Measurements from ENCODE around the gene ONECUT3.

ONECUT3 gene

DNA sequence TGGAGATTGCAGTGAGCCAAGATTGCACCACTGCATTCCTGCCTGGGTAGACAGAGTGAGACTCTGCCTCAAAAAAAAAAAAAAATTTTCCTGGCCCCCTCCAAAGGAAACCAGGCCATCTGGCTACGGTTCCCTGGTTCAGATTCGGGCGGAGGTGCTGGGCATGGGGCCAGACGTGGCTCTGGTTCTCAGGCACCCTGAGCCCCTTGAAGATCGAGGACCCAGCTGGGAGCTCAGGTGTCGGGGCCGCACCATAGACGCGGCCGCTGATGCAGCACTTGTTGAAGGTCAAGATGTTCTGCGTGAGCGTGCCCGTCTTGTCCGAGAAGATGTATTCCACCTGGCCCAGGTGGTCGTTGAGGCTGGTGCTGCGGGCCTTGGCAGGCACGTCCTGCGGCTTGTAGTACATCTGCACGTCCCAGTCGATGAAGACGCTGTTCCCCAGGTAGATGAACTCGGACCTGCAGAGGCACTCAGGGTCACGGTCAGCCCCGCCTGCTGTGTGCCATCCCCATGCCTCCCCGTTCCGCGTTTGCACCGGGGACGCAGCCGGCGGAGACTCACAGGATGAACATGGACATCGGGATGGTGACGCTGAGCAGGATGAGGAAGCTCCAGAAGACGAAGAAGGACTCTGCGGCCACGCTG lies 46.5 kb downstream of the ONECUT3 start:
- no peak for DNase-seq

DNA sequence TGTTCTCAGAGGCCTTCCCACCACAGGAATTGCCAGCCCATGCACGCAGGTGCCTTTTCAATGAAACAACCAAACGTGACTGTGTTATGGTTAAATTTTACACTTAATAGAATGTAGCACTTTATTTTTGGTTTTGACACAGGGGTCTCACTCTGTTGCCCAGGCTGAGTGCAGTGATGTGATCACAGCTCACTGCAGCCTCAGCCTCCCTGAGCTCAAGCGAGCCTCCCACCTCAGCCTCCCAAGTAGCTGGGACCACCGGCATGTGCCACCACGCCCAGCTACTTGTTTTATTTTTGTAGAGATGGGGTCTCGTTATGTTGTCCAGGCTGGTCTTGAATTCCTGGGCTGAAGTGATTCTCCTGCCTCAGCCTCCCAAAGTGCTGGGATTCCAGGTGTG lies 51.6 kb downstream of the ONECUT3 start:
- DNase-seq: no peak

DNA sequence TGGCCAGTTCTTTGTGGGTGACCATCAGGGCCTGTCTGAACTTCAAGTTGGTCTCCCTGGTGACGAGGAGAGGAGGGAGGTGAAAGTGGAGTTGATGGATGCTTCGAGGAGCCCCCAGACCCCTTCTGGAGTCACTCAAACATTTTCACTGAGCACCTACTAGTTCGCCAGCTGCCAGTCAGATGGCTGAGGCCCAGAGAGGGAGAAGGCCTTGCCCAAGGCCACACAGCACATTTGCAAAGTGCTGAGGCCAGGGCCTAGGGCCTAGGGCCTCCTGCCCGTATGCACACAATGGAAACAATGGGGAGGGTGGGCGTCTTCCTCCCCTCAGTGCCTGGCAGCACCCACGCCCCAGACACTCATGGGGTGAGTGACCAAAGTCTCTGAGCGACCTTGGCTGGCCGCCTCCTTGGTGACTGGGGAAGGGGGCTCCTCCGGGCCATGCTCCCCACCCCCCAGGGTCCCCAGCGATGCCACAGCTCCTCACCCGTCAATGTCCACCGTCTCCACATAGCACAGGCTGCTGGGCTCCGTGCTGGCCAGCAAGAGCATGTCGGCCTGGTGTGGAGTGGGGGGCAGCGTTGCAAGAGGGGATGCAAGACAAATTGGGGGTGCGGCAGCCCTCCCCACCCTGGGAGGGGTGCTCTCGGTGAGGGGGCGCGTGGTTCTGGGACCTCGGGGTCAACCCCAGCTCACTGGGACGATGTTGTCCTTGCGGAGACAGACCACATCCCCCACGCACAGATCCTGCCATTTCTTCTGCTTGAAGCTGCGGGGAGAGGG lies 52.3 kb downstream of the ONECUT3 start:
- no peak for DNase-seq

DNA sequence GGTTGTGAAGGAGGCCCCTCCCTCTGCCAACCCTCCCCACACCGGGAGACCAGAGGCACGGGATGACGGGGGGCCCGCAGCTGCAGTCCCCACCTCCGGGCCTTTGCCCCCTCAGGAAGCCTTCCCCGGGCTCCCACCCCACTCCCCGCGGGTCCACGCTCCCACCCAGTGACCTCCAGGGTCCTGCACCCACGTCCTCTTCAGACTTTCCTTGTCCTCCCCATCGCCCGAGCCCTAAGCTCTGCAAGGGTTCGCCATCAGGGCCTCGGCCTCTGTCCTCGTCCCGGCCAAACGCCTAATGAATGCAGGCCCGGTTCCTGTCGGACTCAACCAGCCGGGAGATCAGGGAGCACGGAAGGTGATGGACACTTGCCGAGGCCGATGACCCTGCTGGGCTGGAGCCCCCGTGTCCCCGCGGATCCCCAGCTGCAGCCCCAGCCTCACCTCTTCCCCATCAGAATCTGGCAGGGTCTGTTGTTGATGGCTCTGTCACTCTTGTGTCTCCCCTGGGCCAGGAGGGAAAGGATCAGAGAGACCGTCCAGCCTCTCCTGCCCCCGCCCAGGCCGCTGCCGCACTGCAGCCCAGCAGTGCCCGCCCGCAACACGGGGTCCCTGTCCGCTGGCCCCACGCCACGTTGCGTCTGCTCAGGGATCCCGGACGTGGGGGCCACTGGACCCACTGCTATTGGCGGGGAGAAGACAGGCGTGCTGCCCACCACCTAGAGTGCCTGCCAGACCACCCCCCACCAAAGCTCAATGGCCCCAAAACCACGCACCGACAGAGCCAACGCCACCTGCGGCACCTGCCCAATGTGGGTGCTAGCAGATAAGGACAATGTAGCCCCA lies 53.1 kb downstream of the ONECUT3 start:
- DNase-seq: no peak

DNA sequence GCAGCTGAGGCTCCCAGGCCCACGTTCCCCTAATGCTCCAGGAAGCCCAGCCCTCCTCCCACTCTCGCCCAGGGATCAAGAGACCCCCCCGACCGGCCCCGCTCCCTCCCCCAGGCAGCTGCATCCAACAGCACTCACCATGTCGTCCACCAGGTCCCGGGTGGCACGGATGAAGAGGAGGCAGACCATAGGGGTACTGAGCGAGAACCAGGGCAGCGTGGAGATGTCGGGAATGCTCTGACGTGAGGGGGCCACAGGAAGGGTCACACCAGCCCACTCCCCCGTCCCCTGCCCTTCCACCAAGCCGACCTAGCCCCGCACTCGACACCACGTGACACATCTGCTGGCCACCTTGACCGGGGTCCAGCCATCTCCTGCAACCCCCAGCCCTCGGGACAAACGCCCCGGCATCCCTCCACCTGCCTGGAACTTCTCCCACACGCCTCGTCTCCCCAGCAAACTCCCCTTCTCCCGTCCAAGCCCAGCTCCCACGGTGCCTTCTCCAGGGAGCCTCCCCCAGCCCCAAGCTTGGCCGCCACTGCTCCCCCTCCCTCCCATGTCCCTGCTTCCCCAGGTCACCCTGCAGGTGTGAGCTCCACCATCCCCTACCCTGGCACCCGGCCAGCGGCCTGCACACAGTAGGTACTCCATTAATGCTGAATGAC lies 53.9 kb downstream of the ONECUT3 start:
- no peak for DNase-seq

DNA sequence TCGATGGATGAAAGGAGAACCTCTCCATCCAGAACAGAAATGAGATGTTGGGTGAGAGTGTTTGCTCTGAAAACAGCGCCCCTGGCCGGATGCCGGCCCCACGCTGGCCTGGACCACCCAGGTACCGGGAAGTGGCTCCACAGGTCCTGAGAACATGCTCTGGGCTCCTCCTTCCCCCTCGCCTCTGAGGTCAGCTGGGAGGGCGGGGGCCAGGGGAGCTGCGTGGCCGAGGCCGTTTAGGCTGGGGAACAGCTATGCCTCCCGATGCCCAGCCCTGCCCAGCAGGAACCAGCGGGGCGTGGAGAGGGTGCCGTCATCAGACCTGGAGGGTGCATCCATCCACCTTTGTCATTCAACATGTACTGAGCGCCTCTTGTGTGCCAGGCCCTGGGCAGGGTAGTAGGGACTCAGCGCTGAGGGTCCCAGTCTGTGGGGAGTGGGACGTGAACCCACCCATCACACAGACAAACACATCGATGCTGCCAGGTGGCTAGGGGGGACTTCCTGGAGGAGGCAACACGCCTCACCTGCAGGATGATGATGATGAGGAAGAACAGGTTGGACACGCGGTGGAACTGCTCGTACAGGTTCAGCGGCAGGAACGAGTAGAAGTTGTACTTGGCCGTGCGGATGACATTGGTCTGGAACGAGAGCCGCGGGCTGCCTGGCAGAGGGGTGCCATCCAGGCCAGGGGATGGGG lies 54.5 kb downstream of the ONECUT3 start:
- no peak for DNase-seq

DNA sequence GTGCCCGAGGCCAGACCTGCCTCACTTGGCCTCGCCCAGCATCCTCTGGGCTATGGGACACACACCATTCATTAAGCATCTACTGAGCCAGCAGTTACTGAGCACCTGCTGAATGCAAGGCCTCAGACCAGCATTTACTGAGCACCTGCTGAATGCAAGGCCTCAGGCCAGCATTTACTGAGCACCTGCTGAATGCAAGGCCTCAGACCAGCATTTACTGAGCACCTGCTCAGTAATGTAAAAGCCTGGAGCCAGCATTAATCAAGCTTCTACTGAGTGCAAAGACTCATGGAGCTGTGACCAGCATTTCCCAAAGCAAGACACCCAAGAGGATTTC lies 55.1 kb downstream of the ONECUT3 start:
- no peak for DNase-seq

DNA sequence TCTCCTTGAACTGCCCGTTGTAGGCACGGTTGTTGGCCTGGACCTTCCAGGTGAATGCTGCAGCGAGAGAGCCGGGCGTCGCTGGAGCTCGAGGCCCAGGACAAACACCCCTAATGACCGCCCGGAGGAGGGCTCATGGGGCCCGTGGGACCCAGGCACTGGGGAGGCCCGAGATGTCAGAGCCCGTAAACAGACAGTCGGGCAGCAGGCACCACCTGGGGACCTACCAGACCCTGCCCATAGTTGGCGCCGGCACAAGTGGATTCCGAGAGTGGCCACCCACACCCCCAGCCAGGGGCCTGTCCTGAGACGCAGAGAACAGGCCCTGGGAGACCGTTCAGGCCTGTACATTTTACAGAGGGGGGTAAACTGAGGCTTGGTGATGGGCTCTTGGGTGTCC lies 56.4 kb downstream of the ONECUT3 start:
- no peak for DNase-seq

DNA sequence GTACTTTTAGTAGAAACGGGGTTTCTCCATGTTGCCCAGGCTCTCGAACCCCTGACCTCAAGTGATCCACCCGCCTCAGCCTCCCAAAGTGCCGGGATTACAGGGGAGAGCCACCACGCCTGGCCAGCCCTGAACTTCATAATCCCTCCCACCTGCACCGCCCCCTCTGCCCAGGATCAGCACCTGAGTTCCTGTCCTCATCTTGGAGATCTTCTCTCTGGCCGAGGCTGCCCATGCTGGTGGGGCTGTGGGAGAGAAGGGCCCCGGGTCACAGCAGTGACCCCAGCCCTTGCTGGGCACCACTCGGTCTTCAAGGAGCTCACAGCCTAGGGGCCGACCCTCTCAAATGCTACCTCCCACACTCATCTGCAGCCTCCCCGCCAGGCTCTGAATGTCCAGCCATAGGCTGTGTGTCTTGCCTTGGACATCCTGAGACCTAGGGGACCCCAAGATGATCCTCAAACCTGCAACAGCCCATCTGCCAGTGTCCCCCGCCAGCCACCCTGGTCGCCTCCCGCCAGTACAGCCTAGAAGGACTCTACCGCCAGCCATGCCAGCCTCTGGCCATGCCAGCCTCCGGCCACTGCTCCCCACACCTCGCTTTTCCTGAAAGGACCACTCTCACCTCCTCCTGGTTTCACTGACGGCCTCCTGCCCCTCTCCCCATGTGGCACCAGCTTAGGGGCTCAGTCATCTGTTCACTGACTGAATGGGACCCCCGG lies 57.3 kb downstream of the ONECUT3 start:
- no peak for DNase-seq

DNA sequence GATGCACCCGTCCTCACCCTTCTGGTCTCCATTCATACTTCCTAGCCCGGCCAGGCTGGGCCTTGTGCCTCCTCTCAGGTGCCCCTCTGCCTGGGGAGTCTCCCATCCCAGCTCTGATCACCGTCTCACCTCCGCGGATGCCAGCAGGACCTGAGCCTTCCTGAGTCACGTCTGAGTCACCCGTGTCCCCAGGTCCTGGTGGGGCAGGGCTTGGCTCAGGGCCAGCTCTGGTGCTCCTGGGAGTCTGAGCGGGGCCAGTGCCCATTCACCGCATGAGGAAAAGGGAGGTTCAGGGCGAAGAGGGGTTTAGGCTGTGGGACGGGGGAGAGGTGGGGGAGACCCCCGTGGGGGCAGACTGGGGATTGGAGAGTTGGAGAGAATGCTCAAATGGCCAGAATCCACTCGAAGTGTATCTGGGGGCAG lies 58.2 kb downstream of the ONECUT3 start:
- DNase-seq: peak; percentile 54

DNA sequence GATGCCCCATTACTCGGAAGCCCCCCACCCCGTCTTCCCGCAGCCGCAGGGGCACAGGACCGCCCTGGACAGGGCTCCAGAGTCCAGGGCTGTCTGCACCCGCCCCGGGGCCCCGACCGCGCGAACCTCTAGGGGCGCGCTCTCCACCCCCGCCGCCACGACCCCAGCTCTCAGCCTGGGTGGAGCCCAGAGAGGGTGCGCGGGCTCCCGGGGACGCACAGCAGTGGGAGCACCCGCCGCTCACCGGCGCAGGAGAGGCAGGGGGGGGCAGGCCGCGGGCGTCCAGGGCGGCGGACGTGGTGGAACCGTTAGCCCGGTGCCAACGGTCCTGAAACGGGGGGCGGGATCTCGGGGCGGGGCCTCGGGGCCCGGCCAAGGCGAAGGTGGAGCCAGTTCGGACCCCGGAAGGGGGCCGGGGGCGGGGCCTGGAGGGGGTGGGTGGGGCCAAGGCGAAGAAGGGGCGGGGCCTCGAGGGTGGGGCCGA lies 58.7 kb downstream of the ONECUT3 start, which contains the start of gene ATP8B3:
TSS of gene ATP8B3 (minus strand) at position 335 of the 484 bp plus-strand sequence. CDS start 540 bp downstream, outside the sequence.
- no peak for DNase-seq

DNA sequence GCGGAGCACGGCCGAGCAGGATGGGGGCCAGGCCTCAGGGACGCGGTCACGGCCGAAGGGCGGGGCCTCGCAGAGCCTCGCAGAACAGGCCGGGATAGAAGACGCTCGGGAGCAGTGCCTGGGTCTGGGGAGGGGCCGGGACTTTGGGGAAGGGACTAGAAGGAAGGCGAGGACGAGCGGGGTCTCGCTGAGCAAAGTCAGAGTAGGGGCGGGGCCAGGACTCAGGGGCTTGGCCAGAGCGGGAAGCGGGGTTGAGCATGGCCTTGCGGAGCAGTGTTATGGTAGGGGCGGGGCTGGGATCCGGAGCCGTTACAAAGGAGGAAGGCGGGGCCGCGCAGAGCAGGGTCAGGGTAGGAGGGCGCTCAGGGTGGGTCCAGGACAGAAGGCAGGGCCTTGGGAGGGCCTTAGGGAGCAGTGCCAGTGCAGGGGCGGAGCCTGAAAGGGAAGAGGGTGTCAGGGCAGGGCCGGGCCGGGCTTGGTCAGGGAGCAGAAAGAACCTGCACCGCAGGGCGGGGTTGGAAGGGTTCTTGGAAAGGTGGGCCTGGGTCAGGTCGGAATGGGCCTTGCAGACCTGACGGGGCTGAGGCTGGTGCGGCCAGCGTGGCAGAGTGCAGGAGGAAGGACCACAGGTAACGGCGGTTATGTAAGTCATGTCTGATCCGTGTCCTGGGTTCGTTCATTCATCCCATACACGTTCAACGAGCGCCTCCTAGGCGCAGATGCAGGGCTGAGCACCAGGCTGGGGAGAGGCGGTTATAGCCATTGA lies 59.3 kb downstream of the ONECUT3 start:
- DNase-seq: peak; percentile 91

DNA sequence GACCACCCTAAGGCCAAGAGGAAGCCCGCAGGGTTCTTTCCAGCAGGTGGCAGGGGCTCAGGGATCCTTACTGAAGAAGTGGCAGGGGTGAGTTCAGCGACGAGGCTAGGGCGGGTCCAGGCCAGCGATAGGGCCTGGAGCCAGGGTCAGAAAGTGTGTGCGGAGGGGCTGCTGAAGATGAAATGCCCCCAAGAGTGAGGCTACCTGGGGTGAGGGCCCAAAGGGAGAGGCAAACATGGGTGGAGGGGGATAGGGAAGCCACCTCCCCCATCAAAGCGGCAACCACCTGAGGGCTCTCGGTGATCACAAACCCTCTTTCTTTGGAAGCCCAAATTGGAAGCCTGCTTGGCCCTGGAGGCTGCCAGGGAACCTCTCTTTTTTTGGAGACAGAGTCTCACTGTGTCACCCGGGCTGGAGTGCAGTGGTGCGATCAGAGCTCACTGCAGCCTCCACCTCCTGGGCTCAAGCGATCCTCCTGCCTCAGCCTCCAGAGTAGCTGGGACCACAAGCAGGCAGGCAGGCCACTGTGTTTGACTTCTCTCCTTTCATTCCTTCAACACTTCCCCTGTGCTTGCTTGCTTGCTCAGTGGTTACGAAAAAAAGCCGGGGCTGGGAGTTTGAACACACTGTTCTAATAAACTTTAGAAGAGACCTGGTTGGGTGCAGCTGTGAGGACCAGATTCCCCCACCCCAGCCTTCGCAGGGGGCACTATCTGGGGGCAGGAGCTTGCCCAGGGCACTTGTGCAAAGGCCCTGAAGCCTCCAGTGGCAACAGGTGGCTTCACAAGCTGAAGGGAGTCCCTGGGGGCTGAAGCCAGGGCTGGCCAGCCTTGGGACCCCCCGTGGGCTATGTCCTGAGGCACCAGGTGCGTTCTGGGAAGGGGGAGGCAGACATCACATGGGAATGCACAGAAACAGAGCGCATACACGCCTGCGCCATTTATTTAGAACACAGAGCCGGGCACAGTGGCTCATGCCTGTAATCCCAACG lies 60.2 kb downstream of the ONECUT3 start:
- no peak for DNase-seq

DNA sequence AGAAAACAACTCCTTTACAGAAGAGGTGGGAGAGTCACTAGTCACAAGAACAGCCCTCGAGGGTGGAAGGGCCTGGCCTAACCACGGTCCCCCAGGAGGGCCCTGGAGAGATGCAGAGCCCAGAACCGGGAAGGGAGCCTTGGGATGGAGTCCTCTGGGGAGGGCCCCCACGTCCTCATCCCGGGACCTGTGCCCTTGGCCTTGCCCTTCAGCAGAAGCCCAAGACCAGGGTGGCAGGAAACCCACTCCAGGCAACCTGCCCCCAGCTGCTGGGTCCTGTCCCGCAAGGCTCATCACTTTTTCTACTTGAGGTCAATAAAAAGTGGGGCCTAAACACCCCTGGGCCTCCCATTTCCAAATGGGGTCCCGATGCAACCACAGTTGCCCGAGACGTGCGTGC lies 61.1 kb downstream of the ONECUT3 start:
- DNase-seq: no peak

DNA sequence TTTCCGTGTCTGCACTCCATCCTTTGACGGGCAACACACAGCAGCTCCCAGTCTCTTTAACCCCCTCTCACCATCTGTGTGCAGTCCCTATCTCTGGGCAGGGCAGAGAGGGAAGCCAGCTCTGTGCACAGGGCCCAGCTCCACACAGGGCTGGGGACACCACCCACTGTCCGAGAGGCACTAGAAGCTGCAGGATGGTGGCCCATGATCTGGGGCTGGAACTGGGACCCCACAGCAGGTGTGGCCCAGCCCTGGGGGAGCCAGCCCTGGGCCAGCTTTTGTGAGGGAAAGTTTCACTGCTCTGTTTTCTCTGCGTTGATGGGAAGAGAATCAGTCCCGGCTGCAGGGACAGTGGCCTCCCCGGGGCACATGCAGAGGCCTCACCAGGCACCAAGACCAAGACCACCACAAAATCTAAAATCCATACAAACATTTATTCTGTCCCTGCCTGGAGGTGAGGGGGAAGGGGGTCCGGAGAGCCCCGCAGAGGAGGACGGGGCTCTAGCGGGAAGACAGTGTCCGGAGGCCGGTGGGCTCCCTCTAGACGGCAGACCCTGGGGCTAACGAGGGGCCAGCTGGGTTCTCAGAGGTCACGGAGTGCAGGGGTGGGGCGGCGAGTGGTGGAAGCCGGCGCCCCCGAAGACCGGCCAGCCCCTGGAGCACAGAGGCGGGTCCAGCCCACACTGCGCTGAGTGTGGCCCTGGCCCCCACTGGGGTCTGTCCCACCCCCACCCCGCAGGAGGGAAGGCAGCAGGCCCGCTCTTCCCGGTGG lies 61.7 kb downstream of the ONECUT3 start:
- no peak for DNase-seq

DNA sequence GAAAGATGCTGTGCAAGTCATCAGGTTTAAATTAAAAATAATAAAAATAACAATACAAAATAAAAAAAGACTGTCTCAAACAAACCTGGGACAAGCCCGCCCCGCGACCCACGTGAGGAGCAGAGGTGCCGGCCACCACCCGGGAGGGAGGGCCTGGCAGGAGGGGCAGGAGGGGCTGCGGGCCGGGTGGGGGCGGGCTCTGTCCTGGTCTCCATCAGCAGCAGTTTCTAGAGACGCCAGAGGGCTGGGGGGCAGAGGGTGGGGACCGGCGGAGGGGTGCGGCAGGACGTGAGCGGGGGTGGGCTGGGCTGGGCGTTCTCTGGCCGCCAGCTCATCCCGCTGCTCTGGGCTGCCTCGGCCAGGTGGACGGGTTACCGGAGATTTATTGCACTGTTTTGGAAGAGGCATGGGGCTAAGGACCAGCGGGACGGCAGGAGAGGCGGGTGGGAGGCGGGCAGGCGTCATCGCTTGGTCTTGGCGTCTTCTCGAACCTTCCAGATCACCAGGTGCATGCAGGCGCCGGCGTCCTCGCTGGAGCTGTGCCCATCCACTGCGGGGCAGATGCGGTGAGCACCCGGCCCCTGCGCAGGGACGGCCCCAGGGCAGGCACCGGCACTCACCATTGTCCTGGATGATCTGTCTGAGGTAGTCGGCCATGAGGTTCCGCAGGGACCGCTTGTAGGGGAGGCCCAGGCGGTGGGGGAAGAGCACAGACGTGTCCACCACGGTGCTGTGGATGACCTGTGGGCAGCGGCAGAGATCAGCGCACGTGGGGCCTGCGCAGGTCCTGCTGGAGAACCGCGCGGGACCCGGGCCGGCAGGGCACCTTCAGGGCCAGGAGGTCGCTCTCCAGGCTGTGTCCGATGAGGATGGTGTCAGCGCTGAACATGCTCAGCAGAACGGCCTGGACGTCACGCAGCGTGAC lies 62.6 kb downstream of the ONECUT3 start:
- DNase-seq: no peak

DNA sequence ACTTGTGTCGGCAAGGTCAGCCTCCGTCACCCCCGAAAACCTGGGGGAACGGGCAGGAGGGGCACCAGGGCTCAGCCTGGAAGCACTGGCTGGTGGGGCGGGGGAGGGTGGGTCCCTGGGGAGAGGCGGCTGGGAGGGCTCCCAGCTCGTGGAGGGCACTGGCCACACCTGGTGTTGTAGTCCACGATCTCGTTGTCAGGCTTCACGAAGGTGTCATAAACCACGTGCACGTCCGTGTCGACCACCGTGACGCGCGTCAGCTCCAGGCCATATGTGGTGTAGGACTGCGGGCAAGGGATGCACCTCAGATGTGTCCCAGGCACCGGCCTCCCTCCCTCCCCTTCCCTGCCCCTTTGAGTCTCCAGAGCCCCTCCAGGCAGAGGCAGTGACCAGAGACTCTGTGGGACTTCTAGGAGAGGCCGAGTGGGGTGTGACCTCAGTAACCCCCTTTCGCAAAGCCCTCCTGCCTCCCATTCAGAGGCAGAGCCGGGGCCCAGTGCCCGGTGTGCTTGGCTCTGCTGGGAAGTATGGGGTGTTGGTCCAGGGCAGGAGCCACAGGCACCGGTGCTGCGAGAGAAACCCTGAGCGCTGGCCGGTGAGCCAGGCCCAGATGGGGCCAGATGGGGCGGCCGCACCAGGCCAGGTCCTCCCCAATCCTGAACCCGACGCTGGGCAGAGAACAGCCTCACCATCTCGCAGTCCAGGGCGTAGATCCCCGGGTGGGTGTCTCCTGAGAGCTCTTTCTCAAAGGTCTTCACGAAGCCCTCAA lies 63.4 kb downstream of the ONECUT3 start:
- no peak for DNase-seq

Data from CD4-positive, alpha-beta T cell treated with Interleukin-4 for 4 hours (primary cell).